Inflammatory macrophage treated with lipopolysaccharide for 1 hour (primary cell): Measurements from ENCODE around the gene KPNB1.

Experiments
- DNase-seq, 2 donors: peaks; one replicate each; pipeline ENCODE4 v3.0.0-alpha.2; 2020 to 2022

KPNB1 gene

DNA sequence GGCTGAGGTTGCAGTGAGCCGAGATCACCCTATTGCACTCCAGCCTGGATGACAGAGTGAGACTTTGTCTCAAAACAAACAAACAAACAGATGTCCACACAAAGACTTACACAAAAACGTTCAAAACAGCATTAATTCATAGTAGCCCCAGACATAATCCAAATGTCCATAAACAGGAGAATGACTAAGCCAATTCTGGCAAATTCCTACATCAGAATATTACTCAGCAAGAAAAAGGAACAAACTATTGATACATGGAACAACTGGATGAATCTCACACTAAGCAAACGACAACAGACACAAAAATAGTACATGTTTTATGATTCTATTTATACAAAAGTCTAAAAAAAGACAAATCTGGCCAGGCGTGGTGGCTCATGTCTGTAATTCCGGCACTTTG lies 10.8 kb upstream of the KPNB1 start:
- no peak for DNase-seq

DNA sequence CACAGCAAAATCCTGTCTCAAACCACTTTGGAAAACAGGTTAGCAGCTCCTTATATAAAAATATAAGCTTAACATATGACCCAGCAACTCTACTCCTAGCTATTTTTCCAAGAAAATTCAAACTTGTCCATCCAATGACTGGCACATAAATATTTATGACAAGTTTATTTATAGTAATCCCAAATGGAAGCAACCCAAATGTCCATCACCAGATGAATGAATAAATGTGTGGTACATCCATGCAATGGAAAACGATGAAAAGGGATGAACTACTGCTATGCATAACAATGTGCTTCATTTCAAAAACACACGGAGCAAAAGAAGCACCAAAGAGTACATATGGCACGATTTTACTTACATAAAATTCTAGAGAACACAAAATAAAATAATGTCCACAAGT lies 9.6 kb upstream of the KPNB1 start:
- DNase-seq = no peak

DNA sequence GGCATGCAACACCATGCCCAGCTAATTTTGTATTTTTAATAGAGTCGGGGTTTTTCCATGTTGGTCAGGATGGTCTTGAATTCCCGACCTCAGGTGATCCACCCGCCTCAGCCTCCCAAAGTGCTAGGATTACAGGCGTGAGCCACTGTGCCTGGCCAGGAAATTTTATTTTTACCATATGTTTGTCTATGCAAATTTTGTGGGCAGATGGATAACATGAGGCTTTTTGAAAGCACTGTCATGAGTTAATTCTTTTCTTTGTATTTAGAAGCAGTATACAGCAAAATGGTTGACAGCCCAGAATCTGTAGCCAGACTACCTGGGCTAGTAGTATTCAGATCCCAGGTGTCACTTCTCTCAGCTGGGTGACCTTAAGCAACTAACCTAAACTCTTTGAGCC lies 8.5 kb upstream of the KPNB1 start:
- DNase-seq = no peak

DNA sequence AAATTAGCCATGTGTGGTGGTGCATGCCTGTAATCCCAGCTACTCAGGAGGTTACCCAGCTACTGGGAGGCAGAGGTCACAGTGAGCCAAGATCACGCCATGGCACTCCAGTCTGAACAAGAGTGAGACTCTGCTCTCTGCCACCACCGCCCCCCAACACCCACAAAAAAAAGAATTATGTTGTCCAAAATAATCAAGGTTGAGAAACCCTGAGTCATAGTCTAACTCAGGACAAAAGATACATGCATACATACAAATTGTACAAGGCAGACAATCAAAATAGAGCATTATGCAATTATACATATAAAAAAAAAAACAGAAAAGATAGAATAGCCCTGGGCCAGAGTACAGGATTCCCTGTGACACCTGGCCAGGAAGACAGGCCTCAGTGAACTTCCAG lies 6.6 kb upstream of the KPNB1 start:
- peak; percentile 34 to 69 for DNase-seq

DNA sequence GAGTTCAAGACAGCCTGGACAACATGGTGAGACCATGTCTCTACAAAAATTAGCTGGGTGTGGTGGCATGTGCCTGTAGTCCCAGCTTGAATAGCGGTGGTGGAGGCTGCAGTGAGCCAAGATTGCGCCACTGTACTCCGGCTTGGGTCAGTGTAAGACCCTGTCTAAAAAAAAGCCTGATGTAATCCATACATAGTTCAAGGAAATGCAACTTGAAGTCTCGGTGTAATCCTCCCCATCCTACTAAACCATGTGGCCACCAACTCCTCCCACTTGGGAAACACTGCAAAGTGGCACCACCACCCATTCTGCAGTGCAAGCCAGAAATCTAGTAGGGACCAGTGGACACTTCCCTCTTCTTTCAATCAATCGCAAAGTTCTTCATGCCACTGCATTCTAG lies 5.4 kb upstream of the KPNB1 start:
- peak; percentile 87 to 97 for DNase-seq

DNA sequence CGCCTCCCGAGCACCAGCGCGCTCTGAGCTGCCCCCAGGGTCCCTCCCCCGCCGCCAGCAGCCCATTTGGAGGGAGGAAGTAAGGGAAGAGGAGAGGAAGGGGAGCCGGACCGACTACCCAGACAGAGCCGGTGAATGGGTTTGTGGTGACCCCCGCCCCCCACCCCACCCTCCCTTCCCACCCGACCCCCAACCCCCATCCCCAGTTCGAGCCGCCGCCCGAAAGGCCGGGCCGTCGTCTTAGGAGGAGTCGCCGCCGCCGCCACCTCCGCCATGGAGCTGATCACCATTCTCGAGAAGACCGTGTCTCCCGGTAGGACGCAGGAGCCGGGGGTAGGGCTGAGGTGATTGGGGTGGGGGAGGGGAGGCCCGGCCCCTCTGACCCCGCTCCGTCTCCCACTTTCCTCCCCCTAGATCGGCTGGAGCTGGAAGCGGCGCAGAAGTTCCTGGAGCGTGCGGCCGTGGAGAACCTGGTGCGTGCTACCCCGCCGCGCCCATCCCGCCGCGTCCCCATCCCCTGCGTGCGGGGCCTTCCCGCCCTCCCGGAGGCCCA lies 329 bp downstream of the KPNB1 start:
- DNase-seq = no peak

DNA sequence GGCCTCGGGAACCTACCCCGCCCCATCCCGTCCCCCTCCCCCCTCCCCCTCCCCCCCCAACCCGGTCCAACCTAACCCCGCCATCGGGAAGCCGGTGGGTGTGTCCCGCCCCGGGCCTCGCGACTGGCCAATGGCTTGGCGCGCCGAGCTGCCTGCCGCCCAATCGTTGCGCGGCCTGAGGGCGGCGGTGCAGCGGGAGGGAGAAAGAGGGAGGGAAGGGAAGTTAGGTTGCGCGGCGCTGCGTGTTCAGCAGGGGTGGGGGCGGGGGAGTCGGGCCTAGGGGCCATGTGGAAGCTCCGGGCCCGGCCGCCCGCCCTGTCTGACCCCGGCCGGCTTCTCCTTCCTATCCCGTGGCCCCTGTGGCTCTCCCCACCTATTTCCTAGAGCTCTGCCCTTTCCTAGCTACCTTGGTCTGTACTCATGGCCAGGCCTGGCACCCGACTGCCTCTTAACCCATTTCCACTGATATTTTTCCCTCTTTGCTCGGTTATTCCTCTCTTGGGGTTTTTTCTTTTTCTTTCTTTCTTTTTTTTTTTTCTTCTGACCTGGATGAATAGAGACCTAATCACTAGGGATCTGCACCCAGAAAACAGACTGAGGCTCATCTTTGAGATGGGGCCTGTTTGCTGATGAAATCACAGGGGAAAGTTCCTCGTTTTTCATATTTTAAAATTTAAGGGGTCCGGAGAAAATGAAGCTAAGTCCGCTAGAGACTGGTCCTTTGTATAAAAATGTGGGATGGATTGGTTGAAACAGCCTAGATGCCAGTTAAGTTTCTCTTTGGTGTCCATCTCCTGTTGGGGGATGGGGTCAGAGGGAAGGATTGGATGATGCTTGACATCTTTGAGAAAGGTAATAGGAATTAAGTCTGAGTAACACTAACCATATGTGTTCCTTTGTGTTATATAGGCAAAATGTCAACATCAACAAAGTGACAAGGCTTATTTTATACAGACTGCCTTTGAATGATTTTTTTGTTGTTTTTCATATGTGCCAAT lies 1.1 kb downstream of the KPNB1 start:
- DNase-seq = peak; percentile 94 to 95

DNA sequence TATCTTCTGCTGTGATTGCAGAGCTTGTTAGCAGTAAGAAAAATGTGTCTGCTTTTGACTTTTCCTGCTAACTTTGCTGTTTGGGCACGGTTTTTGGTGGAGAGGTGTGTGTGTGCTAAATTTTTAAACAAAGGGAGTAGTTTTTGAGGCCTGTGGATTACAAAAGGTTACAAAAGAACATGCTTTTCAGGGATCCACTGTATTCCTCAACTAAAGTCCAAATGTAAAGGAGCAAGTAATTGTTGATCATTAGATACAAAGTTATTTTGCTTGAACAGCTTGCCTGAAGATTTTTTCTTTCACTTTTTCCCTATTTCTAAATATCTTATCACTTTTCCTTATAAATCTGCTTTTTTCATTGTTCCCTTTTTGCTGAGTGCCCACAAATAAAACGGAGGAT lies 2.0 kb downstream of the KPNB1 start:
- no peak for DNase-seq

DNA sequence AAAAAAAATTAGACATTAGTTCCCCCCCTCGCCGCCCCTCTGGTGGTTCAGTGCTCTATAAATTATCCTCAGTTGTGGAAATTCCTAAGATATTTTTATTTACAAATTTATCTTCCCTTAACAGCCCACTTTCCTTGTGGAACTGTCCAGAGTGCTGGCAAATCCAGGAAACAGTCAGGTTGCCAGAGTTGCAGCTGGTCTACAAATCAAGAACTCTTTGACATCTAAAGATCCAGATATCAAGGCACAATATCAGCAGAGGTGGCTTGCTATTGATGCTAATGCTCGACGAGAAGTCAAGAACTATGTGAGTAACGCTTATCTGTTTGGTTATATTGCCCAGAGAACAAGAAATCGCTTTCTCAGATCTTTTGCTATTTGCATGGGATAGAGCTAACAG lies 2.9 kb downstream of the KPNB1 start:
- DNase-seq = no peak

DNA sequence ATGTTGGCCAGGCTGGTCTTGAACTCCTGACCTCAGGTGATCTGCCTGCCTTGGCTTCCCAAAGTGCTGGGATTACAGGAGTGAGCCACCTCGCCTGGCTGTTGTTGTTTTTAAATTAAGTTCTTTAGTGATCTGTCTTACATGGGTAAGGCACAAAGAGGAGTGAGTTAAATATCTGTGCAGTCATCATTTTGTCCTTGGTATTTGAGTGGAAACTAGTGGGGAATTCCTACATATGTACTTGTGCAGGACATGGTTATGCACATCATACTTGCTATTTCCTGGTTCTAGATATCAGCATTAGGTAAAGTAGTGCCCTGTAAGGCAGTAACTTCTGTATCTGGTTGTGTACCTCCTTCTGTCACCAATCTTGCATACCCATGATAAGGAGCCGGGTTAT lies 3.7 kb downstream of the KPNB1 start:
- DNase-seq = no peak

DNA sequence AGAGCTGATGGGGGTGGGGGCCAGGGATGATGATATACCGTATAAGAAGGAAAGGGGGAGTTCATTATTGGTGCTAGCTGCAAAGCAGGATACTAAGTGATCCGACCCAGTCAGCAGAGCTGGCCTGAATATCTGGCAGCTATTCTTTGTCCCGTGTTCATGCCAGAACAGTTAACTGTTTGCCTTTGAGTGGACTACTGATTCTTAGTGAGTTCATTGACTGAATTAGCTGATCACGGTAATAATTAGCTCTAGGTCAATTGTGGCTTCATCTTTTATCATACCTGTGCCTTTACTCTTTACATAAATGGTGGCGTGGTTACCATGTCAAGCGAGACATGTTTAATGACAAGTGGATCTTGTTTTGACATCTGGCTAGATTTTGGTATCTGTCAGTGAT lies 5.3 kb downstream of the KPNB1 start:
- no peak for DNase-seq

DNA sequence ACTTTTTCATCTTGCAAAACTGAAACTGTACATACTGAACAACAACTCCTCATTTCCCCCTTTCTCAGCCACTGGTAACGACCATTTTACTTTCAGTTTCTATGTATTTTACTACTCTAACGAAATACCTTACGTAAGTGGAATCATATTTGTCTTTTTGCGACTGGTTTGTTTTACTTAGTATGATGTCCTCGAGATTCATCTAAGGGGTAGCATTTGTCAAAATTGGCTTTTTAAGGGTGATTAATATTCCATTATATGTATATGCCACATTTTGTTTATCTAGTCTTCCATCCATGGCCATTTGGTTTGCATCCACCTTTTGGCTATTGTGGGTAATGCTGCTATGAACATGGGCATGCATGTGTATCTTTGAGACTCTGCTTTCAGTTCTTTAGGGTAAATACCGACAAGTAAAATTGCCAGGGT lies 10.4 kb downstream of the KPNB1 start:
- peak; percentile 67 to 76 for DNase-seq

DNA sequence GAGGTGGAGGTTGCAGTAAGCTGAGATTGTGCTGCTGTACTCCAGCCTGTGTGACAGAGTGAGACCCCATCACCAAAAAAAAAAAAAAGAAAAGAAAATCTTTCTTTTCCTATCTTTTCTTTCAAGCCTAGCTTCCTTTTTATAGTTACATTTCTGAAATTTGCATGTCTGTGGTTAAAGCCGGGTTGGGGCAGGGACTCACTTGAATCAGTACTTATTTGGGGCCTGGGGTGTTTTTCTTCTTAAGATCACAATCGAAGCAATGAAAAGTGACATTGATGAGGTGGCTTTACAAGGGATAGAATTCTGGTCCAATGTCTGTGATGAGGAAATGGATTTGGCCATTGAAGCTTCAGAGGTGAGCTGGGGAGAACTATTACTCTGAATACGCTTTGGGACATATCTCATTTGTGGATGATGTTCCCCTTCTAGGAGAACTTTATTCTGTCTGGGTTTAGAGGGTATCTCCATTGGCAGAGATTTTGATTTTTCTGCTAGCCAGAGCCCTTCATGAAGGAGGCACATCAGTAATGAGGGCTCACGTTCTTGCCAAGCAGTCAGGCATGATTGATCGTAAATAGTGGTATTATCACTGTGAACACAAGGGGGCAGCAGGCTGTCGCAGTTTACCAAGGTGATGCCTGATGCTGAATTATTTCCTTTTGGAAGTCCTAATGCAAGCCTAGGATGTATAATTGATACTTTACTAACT lies 14.3 kb downstream of the KPNB1 start:
- DNase-seq = peak in 1 of 2 donors; percentile 83

DNA sequence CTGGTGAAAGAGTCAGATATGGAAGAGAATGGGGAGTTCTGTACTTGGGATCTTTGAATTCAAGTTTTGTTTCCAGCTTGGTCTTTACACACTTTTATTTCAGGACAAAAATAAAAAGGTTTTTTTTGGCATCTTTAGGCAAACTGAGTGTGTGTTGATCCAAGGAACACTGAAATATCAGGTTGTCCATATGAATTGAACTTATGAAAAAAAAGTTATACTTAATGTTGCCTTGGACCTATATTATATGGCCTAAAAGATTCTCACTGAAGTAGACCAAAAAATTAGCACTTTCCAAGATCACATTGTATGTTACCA lies 14.9 kb downstream of the KPNB1 start:
- no peak for DNase-seq

DNA sequence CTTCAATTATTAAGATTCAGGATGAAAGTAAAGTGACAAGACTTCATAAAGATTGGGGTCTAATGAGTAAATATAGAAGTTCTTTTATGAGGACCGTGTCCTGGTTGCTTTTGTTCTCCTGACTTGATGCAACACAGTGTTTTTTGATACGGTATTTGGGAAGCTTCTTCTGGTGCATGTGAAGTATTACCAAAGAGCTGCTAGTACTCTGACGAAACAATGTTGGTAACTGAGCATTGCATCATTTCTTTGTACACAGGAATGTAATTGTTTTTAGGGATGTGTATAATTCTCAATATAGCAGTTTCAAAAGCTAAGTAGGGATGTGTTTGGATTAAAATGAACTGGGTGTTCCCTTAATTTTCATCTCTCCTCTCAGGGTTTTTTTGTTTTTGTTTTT lies 15.9 kb downstream of the KPNB1 start:
- peak; percentile 92 for DNase-seq

DNA sequence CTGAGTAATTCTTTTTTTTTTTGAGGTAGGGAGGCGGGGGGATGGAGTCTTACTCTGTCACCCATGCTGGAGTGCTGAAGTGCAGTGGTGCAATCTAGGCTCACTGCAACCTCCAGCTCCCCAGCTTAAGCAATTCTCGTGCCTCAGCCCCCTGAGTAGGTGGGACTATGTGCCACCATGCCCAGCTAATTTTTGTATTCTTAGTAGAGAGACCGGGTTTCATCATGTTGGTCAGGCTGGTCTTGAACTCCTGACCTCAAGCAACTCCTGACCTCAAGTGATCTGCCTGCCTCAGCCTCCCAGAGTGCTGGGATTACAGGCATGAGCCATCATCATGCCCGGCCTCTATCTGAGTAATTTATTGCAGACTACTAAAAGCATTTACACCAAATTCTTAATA lies 19.4 kb downstream of the KPNB1 start:
- DNase-seq = peak; percentile 55 to 76

DNA sequence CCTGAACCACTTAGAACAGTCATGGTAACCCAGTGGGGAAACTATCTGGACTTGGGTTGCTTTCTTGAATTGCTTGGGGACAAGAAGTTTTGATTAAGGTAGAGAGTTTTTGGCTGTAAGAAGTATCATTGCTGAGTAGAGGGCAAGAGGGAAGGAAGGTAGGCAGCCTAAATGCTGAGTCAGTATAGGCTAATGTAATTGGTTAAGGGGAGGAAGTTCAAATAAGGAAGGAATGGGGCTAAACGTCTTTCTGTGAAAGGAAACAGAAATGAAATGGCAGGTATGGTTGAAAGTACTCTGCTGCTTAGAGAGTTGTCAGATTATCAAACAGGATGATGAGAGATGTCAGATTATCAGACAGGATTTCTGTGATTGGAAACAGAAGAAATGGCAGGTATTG lies 20.3 kb downstream of the KPNB1 start:
- DNase-seq = peak; percentile 30 to 48

DNA sequence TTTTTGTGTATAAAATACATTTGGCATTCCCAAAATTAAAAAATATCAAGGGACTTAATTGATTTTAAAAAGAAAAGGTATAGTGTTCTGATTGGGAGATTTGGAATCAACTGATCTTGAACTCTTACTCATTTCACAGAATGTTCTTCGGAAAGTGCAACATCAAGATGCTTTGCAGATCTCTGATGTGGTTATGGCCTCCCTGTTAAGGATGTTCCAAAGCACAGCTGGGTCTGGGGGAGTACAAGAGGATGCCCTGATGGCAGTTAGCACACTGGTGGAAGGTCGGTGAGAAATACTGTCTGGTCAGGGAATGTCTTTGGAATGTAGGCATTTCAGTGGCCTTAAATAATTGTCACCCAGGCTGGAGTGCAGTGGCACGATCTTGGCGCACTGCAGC lies 24.8 kb downstream of the KPNB1 start:
- DNase-seq = no peak

DNA sequence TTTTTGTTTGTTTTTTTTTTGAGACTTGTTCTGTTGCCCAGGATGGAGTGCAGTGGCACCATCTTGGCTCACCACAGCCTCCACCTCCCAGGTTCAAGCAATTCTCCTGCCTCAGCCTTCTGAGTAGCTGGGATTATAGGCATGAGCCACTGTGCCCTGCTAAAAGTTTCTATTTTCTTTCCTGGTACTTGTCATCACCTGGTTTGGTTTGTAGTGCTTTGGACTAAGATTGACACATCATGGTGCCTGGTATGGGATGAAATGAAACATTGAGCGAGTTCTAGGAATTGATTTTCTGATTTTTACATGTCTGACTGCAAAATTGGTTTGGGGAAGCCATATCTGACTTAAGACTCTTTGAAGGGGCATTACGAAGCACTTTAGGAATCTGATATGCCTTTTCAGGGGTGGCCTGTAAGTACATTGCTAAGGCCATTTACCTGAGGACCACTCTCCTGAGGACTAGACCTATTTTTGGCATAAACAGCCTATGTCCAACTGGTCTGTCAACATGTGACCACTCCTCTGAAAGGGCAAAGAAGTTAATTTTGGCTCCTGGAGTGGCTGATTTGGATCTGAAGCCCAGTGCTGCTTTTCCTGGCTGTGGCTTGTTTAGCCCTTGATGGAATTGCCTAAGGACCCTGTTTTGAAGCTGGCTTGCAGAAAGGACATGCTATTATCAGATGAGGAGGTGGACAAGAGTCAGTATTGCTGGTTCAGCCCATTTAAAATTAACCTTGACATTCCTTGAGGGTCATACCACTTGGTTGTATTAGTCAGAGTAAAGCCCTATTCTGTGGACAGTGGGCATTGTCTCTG lies 25.9 kb downstream of the KPNB1 start:
- DNase-seq = no peak

DNA sequence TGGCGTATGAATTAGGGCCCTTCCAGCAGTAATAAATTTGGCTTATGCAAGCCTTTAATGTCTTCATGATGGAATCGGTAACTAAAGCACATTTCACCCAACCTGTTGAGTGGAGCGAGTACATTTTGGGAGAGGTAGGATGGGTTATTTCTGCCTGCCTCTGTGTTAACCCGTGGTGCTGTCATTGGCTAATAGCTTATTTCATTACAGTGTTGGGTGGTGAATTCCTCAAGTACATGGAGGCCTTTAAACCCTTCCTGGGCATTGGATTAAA lies 26.4 kb downstream of the KPNB1 start:
- no peak for DNase-seq

DNA sequence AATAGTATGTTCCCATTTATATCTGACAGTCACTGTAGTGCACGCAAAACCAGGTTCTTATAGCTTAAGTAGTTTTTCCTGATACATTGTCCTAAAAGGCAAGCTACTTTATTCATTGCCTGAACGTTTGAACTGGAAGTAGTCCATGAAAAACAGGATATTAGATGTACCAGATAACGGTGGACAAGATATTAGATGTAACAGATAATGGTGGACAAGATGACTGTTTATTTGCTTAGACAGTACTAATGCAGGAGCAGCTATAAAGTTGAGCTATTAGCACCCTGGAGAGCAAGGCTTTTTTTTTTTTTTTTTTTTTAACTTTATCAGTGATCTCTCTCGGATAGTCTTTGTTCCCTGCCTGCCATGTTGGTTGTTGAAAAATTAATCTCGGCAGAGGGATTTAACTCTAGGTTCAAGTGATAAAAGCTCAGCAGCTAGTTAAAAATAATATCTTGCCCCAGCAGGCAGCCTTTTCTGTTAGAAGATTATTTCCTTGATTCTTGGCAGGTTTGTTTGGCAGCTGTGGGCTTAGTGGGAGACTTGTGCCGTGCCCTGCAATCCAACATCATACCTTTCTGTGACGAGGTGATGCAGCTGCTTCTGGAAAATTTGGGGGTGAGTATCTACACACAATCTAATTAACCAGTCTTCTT lies 26.9 kb downstream of the KPNB1 start:
- no peak for DNase-seq

DNA sequence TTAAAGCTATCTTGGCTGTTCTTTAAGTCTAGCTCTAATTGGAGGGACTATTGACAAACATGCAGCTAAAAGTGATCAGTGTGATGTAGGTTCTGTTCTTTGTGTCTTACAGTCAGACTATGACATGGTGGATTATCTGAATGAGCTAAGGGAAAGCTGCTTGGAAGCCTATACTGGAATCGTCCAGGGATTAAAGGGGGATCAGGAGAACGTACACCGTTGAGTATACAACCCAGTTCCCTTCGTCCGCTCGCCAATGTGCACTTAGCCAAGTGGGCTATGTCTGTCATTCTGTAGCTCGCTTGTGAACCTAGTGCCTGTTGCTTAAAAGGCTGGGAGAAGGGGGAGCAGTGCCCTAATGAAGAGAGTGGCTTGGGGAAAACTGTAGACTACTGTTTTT lies 28.5 kb downstream of the KPNB1 start:
- no peak for DNase-seq

DNA sequence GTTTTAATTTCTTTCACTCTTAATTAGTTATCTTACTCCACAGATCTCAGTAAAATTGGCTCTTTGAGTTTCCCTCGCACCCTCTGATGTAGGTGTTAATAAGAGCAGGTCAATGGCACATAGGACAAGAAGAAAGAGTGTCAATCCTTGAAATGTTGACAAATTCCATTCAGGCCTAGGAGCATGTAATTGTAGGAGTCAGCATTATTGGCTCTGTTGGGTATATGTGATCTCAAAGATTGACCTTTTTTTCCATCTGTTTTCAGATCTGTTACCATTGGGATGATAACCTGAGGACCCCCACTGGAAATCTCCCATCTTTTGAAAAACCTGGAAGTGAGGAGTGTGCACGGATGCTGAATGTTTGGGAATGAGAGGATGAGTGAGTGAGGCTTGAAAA lies 32.4 kb downstream of the KPNB1 start:
- no peak for DNase-seq
